GM18870 (cell line): ENCODE results near the gene APOL6.
"Not testable (repeated sequence)": the region's sequence is repeated elsewhere in the genome, so short reads cannot be mapped to it uniquely, and the experiment has no call there.

Experiments
- ATAC-seq: cut with Tn5 transposase; IDR thresholded peaks from one replicate; pipeline ENCODE4 v1.9.1; 2021; ENCODE audit warnings: moderate library complexity; ENCODE audit not compliant: unreplicated experiment

Gene APOL6

GRCh38 chr22:35674335-35674734 lies 26.1 kb downstream of the APOL6 start:
- no peak for ATAC-seq

GRCh38 chr22:35676065-35676464 lies 27.8 kb downstream of the APOL6 start:
- ATAC-seq, result not testable (repeated sequence)

GRCh38 chr22:35677460-35678187 lies 29.4 kb downstream of the APOL6 start:
- no peak for ATAC-seq

GRCh38 chr22:35678836-35679235 lies 30.6 kb downstream of the APOL6 start:
- ATAC-seq, result no peak

GRCh38 chr22:35679492-35679891 lies 31.2 kb downstream of the APOL6 start:
- not testable (repeated sequence) for ATAC-seq

- ATAC-seq, result no peak
Observed at GRCh38 chr22:35681454-35682052, 33.3 kb downstream of the APOL6 start.

- ATAC-seq, result no peak
Observed at GRCh38 chr22:35683560-35683959, 35.3 kb downstream of the APOL6 start.

- no peak for ATAC-seq
Observed at GRCh38 chr22:35684270-35684700, 36.0 kb downstream of the APOL6 start.

GRCh38 chr22:35684732-35685131 lies 36.5 kb downstream of the APOL6 start:
- ATAC-seq, result no peak

- no peak for ATAC-seq
Observed at GRCh38 chr22:35685731-35686130, 37.5 kb downstream of the APOL6 start.

- no peak for ATAC-seq
Observed at GRCh38 chr22:35686298-35686697, 38.1 kb downstream of the APOL6 start.

GRCh38 chr22:35687461-35687860 lies 39.2 kb downstream of the APOL6 start:
- ATAC-seq, result no peak

- ATAC-seq, result no peak
Observed at GRCh38 chr22:35688913-35689675, 40.8 kb downstream of the APOL6 start.

- ATAC-seq, result no peak
Observed at GRCh38 chr22:35690001-35690400, 41.8 kb downstream of the APOL6 start.

GRCh38 chr22:35695202-35695601 lies 47.0 kb downstream of the APOL6 start:
- no peak for ATAC-seq

- ATAC-seq, result no peak
Observed at GRCh38 chr22:35697142-35697541, 48.9 kb downstream of the APOL6 start.

- not testable (repeated sequence) for ATAC-seq
Observed at GRCh38 chr22:35699852-35700251, 51.6 kb downstream of the APOL6 start.

- ATAC-seq, result no peak
Observed at GRCh38 chr22:35703861-35704584, 55.8 kb downstream of the APOL6 start.

- ATAC-seq, result no peak
Observed at GRCh38 chr22:35705141-35705540, 56.9 kb downstream of the APOL6 start.

- no peak for ATAC-seq
Observed at GRCh38 chr22:35708453-35708852, 60.2 kb downstream of the APOL6 start.

GRCh38 chr22:35708917-35709316 lies 60.7 kb downstream of the APOL6 start:
- ATAC-seq, result no peak
